HepG2 (cell line): Measurements from ENCODE around the gene STRA6. TPM values are rescaled to one million over a fixed set of nuclear protein-coding genes. Genes with fewer than 3 reads are reported as not detected.

Experiments
- ATAC-seq: fragments of 200-7000 bp; cut with Tn5 transposase; 3 replicates; pipeline ENCODE4 v1.9.1; 2020; ENCODE audit warnings: mild to moderate bottlenecking, moderate library complexity
- BruUV-seq: library from RNA; stranded (reverse); fragments of 400-500 nt; replicated peaks from 2 replicates; lab custom pipeline; 2021; lab: Mats Ljungman, UMichigan
- CTCF ChIA-PET: fragments of 300-600 bp; formaldehyde crosslinking; extraction: SDS; loops from one replicate; lab custom pipeline; 2021; ENCODE audit warnings: low total read pairs, inconsistent platforms, low intra/inter-chr PET ratio; lab: Yijun Ruan, JAX
- POLR2A ChIA-PET: fragments of 350-600 bp; sonication (Branson Sonifier 250); formaldehyde crosslinking; loops from one replicate; lab custom pipeline; 2020; ENCODE audit warnings: antibody characterized with exemption, inconsistent platforms; lab: Yijun Ruan, JAX
- DNase-seq: peaks from one replicate; pipeline ENCODE4 v3.0.0-alpha.2; 2015; ENCODE audit warnings: low spot score
- FAIRE-seq: peaks from 3 replicates; lab custom pipeline; 2011; peaks lifted over from hg19 to GRCh38; lab: Jason Lieb, UNC
- H2AFZ ChIP-seq: one replicate; pipeline ENCODE4 v1.6.1; 2011; ENCODE audit warnings: low read length, inconsistent platforms
- H3K27ac ChIP-seq: fragments of 300-600 bp; 3 replicates; pipeline ENCODE4 v1.8.0; 2011; ENCODE audit warnings: mixed run types, mild to moderate bottlenecking, mixed read lengths, low read length, inconsistent platforms; ENCODE audit not compliant: insufficient read depth; ENCODE audit errors: extremely low read length
- H3K27me3 ChIP-seq, 2 experiments: fragments of 200-600 bp in 1 of 2; 2 replicates in 1 of 2; 3 replicates in 1 of 2; pipeline versions ENCODE4 v1.6.0 to v1.8.0; 2011; ENCODE audit warnings: low read length in 2 of 2, mild to moderate bottlenecking in 2 of 2, moderate library complexity in 2 of 2, inconsistent platforms in 1 of 2; ENCODE audit not compliant: insufficient read depth in 2 of 2, control insufficient read depth in 1 of 2
- H3K36me3 ChIP-seq, 2 experiments: fragments of 200-600 bp in 1 of 2; replicated peaks in 1 of 2; 2 replicates in 1 of 2; 3 replicates in 1 of 2; pipeline versions ENCODE4 v1.5.1 to v1.8.0; 2011; ENCODE audit warnings: low read length in 2 of 2, inconsistent platforms in 1 of 2; ENCODE audit not compliant: insufficient read depth in 2 of 2, control insufficient read depth in 1 of 2
- H3K4me1 ChIP-seq: 2 replicates; pipeline ENCODE4 v1.5.1; 2012; ENCODE audit warnings: low read length, inconsistent platforms; ENCODE audit not compliant: insufficient read depth
- H3K4me2 ChIP-seq: 2 replicates; pipeline ENCODE4 v1.6.0; 2011; ENCODE audit warnings: low read depth, low read length, inconsistent platforms
- H3K4me3 ChIP-seq, 3 experiments: fragments of 200-600 bp in 1 of 3; sonication (generic), shearing (Covaris generic) in 1 of 3; replicated peaks in 1 of 3; 2 replicates each; pipeline ENCODE4 v1.5.1; 2011 to 2016; ENCODE audit warnings: low read length in 3 of 3, inconsistent platforms in 2 of 3, low read depth in 2 of 3, mild to moderate bottlenecking in 2 of 3, control low read depth in 1 of 3, mixed read lengths in 1 of 3; ENCODE audit not compliant: insufficient read depth in 1 of 3
- H3K79me2 ChIP-seq: one replicate; pipeline ENCODE4 v1.6.1; 2011; ENCODE audit warnings: low read length, inconsistent platforms; ENCODE audit not compliant: insufficient read depth
- H3K9ac ChIP-seq: 2 replicates; pipeline ENCODE4 v1.6.0; 2011; ENCODE audit warnings: mild to moderate bottlenecking, low read depth, low read length, inconsistent platforms; ENCODE audit not compliant: insufficient read depth
- H3K9me3 ChIP-seq: 2 replicates; pipeline ENCODE4 v1.5.1; 2012; ENCODE audit warnings: mild to moderate bottlenecking, low read length
- H4K20me1 ChIP-seq: 2 replicates; pipeline ENCODE4 v1.6.0; 2011; ENCODE audit warnings: inconsistent platforms, mild to moderate bottlenecking, low read length, moderate library complexity; ENCODE audit not compliant: insufficient read depth
- ETV6 ChIP-seq: sonication (generic); formaldehyde crosslinking; conservative IDR thresholded peaks from 2 replicates; pipeline ENCODE4 v1.4.0; 2020; ENCODE audit warnings: missing genetic modification reagents
- FOXP1 ChIP-seq, 2 experiments: fragments of 450-650 bp in 1 of 2; IDR thresholded peaks; 2 replicates each; pipeline ENCODE4 v1.6.1; 2017 to 2018; ENCODE audit warnings: antibody characterized with exemption in 1 of 2
- GABPA ChIP-seq, 2 experiments: IDR thresholded peaks; 2 replicates each; pipeline ENCODE4 v1.6.1; 2011 to 2016; ENCODE audit warnings: low read depth in 2 of 2, low read length in 1 of 2, missing biosample characterization in 1 of 2, missing genetic modification characterization in 1 of 2
- HNRNPUL1 ChIP-seq: fragments of 200-400 bp; formaldehyde crosslinking; IDR thresholded peaks from 2 replicates; pipeline ENCODE4 v1.6.1; 2017; ENCODE audit warnings: low read depth, mild to moderate bottlenecking, low read length, moderate library complexity
- ISL2 ChIP-seq: sonication (generic); formaldehyde crosslinking; IDR thresholded peaks from 2 replicates; pipeline ENCODE4 v1.5.0; 2020; ENCODE audit warnings: missing genetic modification reagents
- MYNN ChIP-seq: sonication (generic); formaldehyde crosslinking; IDR thresholded peaks from 2 replicates; pipeline ENCODE4 v1.4.0; 2020; ENCODE audit warnings: mild to moderate bottlenecking, low read depth, missing genetic modification reagents
- POLR2AphosphoS5 ChIP-seq: IDR thresholded peaks from 2 replicates; pipeline ENCODE4 v1.6.1; 2012; ENCODE audit warnings: low read depth, low read length
- RCOR2 ChIP-seq: IDR thresholded peaks from 2 replicates; pipeline ENCODE4 v1.6.1; 2016; ENCODE audit warnings: missing biosample characterization, missing genetic modification reagents
- TBX2 ChIP-seq: sonication (generic); formaldehyde crosslinking; IDR thresholded peaks from 2 replicates; pipeline ENCODE4 v1.5.0; 2020; ENCODE audit warnings: missing genetic modification reagents, mild to moderate bottlenecking, borderline replicate concordance
- TIGD3 ChIP-seq: sonication (generic); formaldehyde crosslinking; IDR thresholded peaks from 2 replicates; pipeline ENCODE4 v1.5.1; 2020; ENCODE audit warnings: mild to moderate bottlenecking, missing genetic modification reagents, borderline replicate concordance
- ZMAT5 ChIP-seq: sonication (generic); formaldehyde crosslinking; IDR thresholded peaks from 2 replicates; pipeline ENCODE4 v1.5.0; 2020; ENCODE audit warnings: mild to moderate bottlenecking, low read depth, missing genetic modification reagents, borderline replicate concordance
- WGBS: methylation state at CpG from one replicate; pipeline ENCODE4 v1.1.6; 2017; ENCODE audit warnings: low lambda C conversion rate; 5-methylcytosine and 5-hydroxymethylcytosine counted together
- in situ Hi-C: cut with HindIII; loops from 2 replicates; pipeline ENCODE4 v1.10.0; 2017; ENCODE audit warnings: low pct_unique_long_range_greater_than_20kb; ENCODE audit not compliant: extremely low pct_ligation_motif_present
- intact Hi-C: fragments of 100-400 bp; cut with micrococcal nuclease; formaldehyde crosslinking; loops from one replicate; pipeline ENCODE4 v1.10.0; 2022; ENCODE audit not compliant: unreplicated experiment
- polyA plus RNA-seq, 8 experiments: library from polyadenylated mRNA; depleted of rRNA in 3 of 8; stranded (reverse) in 7 of 8; unstranded in 1 of 8; fragments of >200 nt; fragmentation: Illumina TruSeq in 4 of 8; extraction: Trizol in 4 of 8; gene quantifications; 2 replicates each; pipeline versions ENCODE4 v1.2.1 to v1.2.3, GENCODE V29; 2011 to 2016; ENCODE audit warnings: low read depth in 4 of 8, missing spikeins in 1 of 8, mixed read lengths in 1 of 8; ENCODE audit not compliant: insufficient read depth in 1 of 8
- total RNA-seq, 5 experiments: library from RNA; depleted of rRNA; stranded (reverse); fragments of >200 nt; fragmentation: Illumina TruSeq; extraction: Trizol; gene quantifications; 2 replicates each; pipeline ENCODE4 v1.2.3, GENCODE V29; 2016; ENCODE audit warnings: low read depth in 1 of 5
- TF ChIP-seq, protein P1 (sequence below): sonication (generic); formaldehyde crosslinking; IDR thresholded peaks from 2 replicates; pipeline ENCODE4 v1.9.0; 2021; ENCODE audit warnings: missing genetic modification reagents, mild to moderate bottlenecking, borderline replicate concordance
- TF ChIP-seq, protein P2 (sequence below): IDR thresholded peaks from 2 replicates; pipeline ENCODE4 v1.6.1; 2016; ENCODE audit warnings: mild to moderate bottlenecking, missing biosample characterization, missing genetic modification reagents
- TF ChIP-seq, protein P3 (sequence below): sonication (generic); formaldehyde crosslinking; IDR thresholded peaks from 2 replicates; pipeline ENCODE4 v1.4.0; 2020; ENCODE audit warnings: low read depth, mild to moderate bottlenecking, missing genetic modification reagents

The STRA6 gene
- total and polyA plus RNA-seq, 2 of the 13 experiments (the other 11 are each of a cell fraction or from before 2014, with no cell fraction given), result 1.6 to 2.1 TPM

- Histone ChIP-seq H3K9me3 (no peaks in the 10 kb centered on the region), H3K9ac (no peak overlapping the region), H3K79me2 (no peaks in the 10 kb centered on the region), H4K20me1 (no peaks in the 10 kb centered on the region), H2AFZ (no peak overlapping the region), H3K4me1 (no peaks in the 10 kb centered on the region), H3K27me3 (peaks cover 1 to 5% of the 10 kb centered on the region in 2 experiments; a peak in 2 of 5 replicates), H3K4me2 (no peak overlapping the region), H3K36me3 (no peaks in the 10 kb centered on the region), H3K27ac (no peak overlapping the region), H3K4me3 (no peak overlapping the region)
- POLR2A ChIA-PET, result no interaction called here
- BruUV-seq, result no TSS peak
- intact Hi-C loops (no loop called here), in situ Hi-C loops (no loop called here)
- DNase-seq, result no peak
- TF ChIP-seq, protein P1, sequence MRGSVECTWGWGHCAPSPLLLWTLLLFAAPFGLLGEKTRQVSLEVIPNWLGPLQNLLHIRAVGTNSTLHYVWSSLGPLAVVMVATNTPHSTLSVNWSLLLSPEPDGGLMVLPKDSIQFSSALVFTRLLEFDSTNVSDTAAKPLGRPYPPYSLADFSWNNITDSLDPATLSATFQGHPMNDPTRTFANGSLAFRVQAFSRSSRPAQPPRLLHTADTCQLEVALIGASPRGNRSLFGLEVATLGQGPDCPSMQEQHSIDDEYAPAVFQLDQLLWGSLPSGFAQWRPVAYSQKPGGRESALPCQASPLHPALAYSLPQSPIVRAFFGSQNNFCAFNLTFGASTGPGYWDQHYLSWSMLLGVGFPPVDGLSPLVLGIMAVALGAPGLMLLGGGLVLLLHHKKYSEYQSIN (CRISPR knock-in tag), result no peak
- TF ChIP-seq GABPA (IDR thresholded peaks at IDR 0.05; ENCODE audit: low read depth, low read length) (no peak), GABPA (CRISPR knock-in tag; IDR thresholded peaks at IDR 0.05; ENCODE audit: low read depth) (no peak), TBX2 (CRISPR knock-in tag) (no peak), HNRNPUL1 (no peak), RCOR2 (CRISPR knock-in tag) (no peak), ZMAT5 (CRISPR knock-in tag) (no peak), ISL2 (CRISPR knock-in tag) (no peak), FOXP1 (IDR thresholded peaks at IDR 0.05) (no peak), FOXP1 (CRISPR knock-in tag; IDR thresholded peaks at IDR 0.05) (no peak), POLR2AphosphoS5 (no peak), TIGD3 (CRISPR knock-in tag) (no peak), ETV6 (CRISPR knock-in tag) (no peak), MYNN (CRISPR knock-in tag) (no peak)
- TF ChIP-seq, protein P2, sequence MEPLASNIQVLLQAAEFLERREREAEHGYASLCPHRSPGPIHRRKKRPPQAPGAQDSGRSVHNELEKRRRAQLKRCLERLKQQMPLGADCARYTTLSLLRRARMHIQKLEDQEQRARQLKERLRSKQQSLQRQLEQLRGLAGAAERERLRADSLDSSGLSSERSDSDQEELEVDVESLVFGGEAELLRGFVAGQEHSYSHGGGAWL (CRISPR knock-in tag), result no peak
- TF ChIP-seq, protein P3, sequence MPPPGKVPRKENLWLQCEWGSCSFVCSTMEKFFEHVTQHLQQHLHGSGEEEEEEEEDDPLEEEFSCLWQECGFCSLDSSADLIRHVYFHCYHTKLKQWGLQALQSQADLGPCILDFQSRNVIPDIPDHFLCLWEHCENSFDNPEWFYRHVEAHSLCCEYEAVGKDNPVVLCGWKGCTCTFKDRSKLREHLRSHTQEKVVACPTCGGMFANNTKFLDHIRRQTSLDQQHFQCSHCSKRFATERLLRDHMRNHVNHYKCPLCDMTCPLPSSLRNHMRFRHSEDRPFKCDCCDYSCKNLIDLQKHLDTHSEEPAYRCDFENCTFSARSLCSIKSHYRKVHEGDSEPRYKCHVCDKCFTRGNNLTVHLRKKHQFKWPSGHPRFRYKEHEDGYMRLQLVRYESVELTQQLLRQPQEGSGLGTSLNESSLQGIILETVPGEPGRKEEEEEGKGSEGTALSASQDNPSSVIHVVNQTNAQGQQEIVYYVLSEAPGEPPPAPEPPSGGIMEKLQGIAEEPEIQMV (CRISPR knock-in tag), result no peak
- 24% methylated on average over 11 of the region's 14 CpGs for WGBS
- CTCF ChIA-PET, result no interaction called here
- ATAC-seq, result no peak
- FAIRE-seq, result no peak
Observed at GRCh38 chr15:74155766-74156417, 46.7 kb downstream of the STRA6 start.
